ENCODE measurements around the gene FCHSD2. TPM values are rescaled to one million over a fixed set of nuclear protein-coding genes. Genes with fewer than 3 reads are reported as not detected.
A peak's percentile ranks its signal among the peaks of the same experiment; 100 is the strongest.

Gene FCHSD2
- total and polyA plus RNA-seq, 4 donors = 7.6 to 18.7 (median 9.9) TPM

- no peak for TF ChIP-seq FOXA1 (IDR thresholded peaks at IDR 0.05)
- TF ChIP-seq HNF4A (conservative IDR thresholded peaks at IDR 0.05) = no peak
- no peak for TF ChIP-seq ZBTB33 (IDR thresholded peaks at IDR 0.05)
- TF ChIP-seq, protein P1, sequence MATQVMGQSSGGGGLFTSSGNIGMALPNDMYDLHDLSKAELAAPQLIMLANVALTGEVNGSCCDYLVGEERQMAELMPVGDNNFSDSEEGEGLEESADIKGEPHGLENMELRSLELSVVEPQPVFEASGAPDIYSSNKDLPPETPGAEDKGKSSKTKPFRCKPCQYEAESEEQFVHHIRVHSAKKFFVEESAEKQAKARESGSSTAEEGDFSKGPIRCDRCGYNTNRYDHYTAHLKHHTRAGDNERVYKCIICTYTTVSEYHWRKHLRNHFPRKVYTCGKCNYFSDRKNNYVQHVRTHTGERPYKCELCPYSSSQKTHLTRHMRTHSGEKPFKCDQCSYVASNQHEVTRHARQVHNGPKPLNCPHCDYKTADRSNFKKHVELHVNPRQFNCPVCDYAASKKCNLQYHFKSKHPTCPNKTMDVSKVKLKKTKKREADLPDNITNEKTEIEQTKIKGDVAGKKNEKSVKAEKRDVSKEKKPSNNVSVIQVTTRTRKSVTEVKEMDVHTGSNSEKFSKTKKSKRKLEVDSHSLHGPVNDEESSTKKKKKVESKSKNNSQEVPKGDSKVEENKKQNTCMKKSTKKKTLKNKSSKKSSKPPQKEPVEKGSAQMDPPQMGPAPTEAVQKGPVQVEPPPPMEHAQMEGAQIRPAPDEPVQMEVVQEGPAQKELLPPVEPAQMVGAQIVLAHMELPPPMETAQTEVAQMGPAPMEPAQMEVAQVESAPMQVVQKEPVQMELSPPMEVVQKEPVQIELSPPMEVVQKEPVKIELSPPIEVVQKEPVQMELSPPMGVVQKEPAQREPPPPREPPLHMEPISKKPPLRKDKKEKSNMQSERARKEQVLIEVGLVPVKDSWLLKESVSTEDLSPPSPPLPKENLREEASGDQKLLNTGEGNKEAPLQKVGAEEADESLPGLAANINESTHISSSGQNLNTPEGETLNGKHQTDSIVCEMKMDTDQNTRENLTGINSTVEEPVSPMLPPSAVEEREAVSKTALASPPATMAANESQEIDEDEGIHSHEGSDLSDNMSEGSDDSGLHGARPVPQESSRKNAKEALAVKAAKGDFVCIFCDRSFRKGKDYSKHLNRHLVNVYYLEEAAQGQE (IDR thresholded peaks at IDR 0.05) = no peak
- TF ChIP-seq, protein P2, sequence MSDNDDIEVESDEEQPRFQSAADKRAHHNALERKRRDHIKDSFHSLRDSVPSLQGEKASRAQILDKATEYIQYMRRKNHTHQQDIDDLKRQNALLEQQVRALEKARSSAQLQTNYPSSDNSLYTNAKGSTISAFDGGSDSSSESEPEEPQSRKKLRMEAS (IDR thresholded peaks at IDR 0.05) = no peak
- no peak for TF ChIP-seq GABPA (IDR thresholded peaks at IDR 0.05 in 1 of 2, conservative IDR thresholded peaks at IDR 0.05 in 1 of 2)
- no peak for TF ChIP-seq HNF4G (IDR thresholded peaks at IDR 0.05)
- TF ChIP-seq EGR1 (IDR thresholded peaks at IDR 0.05; ENCODE audit: low read depth in 2 of 2) = no peak
- no peak for TF ChIP-seq NR2F2 (IDR thresholded peaks at IDR 0.05)
- TF ChIP-seq RXRA (IDR thresholded peaks at IDR 0.05) = no peak
- DNase-seq (ENCODE audit: low spot score) = no peak
- no peaks in the 10 kb centered on the region for H3K9me3 ChIP-seq (ENCODE audit: control insufficient read depth in 4 of 4, low read length in 3 of 4)
- WGBS = under 1% methylated on average over 17 of the region's 17 CpGs
- peak overlapping the region; percentile 74 to 89 (median 80) for H3K4me3 ChIP-seq (ENCODE audit: low read depth in 1 of 3, low read length in 3 of 3)
- H3K27ac ChIP-seq (ENCODE audit: low read depth in 1 of 2, low read length in 2 of 2) = peak overlapping the region; percentile 99
- H3K36me3 ChIP-seq (ENCODE audit: control insufficient read depth in 4 of 4, insufficient read depth in 3 of 4, low read depth in 1 of 4, low read length in 3 of 4) = no peaks in the 10 kb centered on the region
- H3K9ac ChIP-seq (ENCODE audit: low read depth in 1 of 2, low read length in 2 of 2) = peak overlapping the region; percentile 73 to 95
- peaks cover 16 to 58% (median 45%) of the 10 kb centered on the region in 4 donors for H3K4me1 ChIP-seq (ENCODE audit: control insufficient read depth in 4 of 4, insufficient read depth in 4 of 4, low read length in 3 of 4)
- no peaks in the 10 kb centered on the region for H3K27me3 ChIP-seq (ENCODE audit: control insufficient read depth in 4 of 4, insufficient read depth in 4 of 4, low read length in 3 of 4)
Observed at GRCh38 chr11:73141031-73141308, 1.1 kb downstream of the FCHSD2 start.

DNA sequence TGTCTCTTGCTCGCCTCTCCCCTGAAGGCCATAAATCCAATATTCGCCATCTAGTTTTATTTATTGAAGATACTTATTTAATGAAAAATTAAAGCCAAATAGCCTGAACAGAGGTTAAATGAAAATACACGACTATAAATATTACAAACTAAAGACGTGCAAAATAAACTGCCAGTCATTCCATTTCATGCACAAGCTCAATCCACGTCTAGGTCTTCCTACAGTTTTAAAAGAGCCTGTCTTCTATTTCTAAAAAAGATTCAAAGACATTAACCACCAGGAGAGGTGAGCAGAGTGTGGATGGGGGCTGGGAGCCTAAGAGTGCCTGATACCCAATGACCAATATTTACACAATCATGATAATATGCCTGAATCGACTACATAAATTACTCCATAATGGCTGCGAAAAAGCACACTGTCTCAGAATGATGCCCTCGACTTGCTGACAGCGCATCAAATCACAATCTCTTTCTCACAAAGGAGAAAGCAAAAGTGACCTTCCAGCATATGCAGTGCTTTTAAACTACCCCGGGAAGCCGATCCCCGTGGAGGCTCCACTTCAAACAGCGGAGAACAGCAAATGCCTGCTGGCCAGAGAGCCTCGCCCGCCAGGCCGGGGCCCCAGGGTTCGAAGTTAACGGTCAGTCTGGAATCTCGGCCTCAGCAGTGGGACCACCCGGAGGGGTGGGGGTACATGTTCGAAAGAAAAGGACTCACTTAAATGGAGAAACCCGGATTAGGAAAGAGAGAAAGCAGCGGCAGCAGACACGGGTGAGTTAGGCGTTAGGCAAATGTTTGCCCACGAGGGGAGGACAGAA, 1.7 kb downstream of the FCHSD2 start:
- Histone ChIP-seq H3K4me1 (ENCODE audit: control insufficient read depth in 4 of 4, insufficient read depth in 4 of 4, low read length in 3 of 4) (peaks cover 16 to 58% (median 45%) of the 10 kb centered on the region in 4 donors), H3K9ac (ENCODE audit: low read depth in 1 of 2, low read length in 2 of 2) (peak overlapping the region; percentile 73 to 95), H3K36me3 (ENCODE audit: control insufficient read depth in 4 of 4, insufficient read depth in 3 of 4, low read depth in 1 of 4, low read length in 3 of 4) (no peaks in the 10 kb centered on the region), H3K27ac (ENCODE audit: low read depth in 1 of 2, low read length in 2 of 2) (peak overlapping the region; percentile 99), H3K9me3 (ENCODE audit: control insufficient read depth in 4 of 4, low read length in 3 of 4) (no peaks in the 10 kb centered on the region), H3K27me3 (ENCODE audit: control insufficient read depth in 4 of 4, insufficient read depth in 4 of 4, low read length in 3 of 4) (no peaks in the 10 kb centered on the region), H3K4me3 (ENCODE audit: low read depth in 1 of 3, low read length in 3 of 3) (peak overlapping the region; percentile 74 to 89 (median 80))
- TF ChIP-seq RAD21 (IDR thresholded peaks at IDR 0.05) = peak; percentile 12 to 34
- peak; percentile 79 for TF ChIP-seq YY1 (IDR thresholded peaks at IDR 0.05)
- no peak for TF ChIP-seq EGR1 (IDR thresholded peaks at IDR 0.05; ENCODE audit: low read depth in 2 of 2)
- TF ChIP-seq FOXA2 (IDR thresholded peaks at IDR 0.05) = peak; percentile 41
- peak; percentile 51 for DNase-seq (ENCODE audit: low spot score)
- WGBS = 7% methylated on average over 26 of the region's 26 CpGs

Measured in liver (tissue), 9 donors.